Keratinocyte (primary cell): Measurements from ENCODE around the gene WWC2. TPM values are rescaled to one million over a fixed set of nuclear protein-coding genes. Genes with fewer than 3 reads are reported as not detected.

Source experiments
- DNase-seq: peaks from one replicate; pipeline ENCODE4 v3.0.0-alpha.2; 2011; ENCODE audit warnings: low read depth, missing footprints, low spot score
- FAIRE-seq: peaks from 2 replicates; lab custom pipeline; 2011; peaks lifted over from hg19 to GRCh38; lab: Jason Lieb, UNC
- H2AFZ ChIP-seq: 2 replicates; pipeline ENCODE4 v1.6.0; 2012; ENCODE audit warnings: low read length, control low read depth, inconsistent platforms; ENCODE audit not compliant: control insufficient read depth
- H3K27ac ChIP-seq: 2 replicates; pipeline ENCODE4 v1.5.1; 2011; ENCODE audit warnings: low read length; ENCODE audit not compliant: control insufficient read depth, insufficient read depth
- H3K27me3 ChIP-seq: 3 replicates; pipeline ENCODE4 v1.6.0; 2011; ENCODE audit warnings: low read length; ENCODE audit not compliant: control insufficient read depth, insufficient read depth; ENCODE audit errors: extremely low read depth
- H3K36me3 ChIP-seq, 2 experiments: 2 replicates in 1 of 2; 3 replicates in 1 of 2; pipeline ENCODE4 v1.5.1; 2011; ENCODE audit warnings: low read length in 2 of 2, mild to moderate bottlenecking in 1 of 2; ENCODE audit not compliant: control insufficient read depth in 2 of 2, insufficient read depth in 2 of 2; ENCODE audit errors: extremely low read depth in 1 of 2
- H3K4me1 ChIP-seq: 3 replicates; pipeline ENCODE4 v1.5.1; 2011; ENCODE audit warnings: low read length; ENCODE audit not compliant: control insufficient read depth, insufficient read depth; ENCODE audit errors: extremely low read depth
- H3K4me2 ChIP-seq: 3 replicates; pipeline ENCODE4 v1.6.0; 2011; ENCODE audit warnings: low read depth, low read length; ENCODE audit not compliant: control insufficient read depth, insufficient read depth; ENCODE audit errors: extremely low read depth
- H3K4me3 ChIP-seq, 3 experiments: fragments of 200-600 bp in 1 of 3; sonication (generic) in 1 of 3; 2 replicates in 2 of 3; 3 replicates in 1 of 3; pipeline ENCODE4 v1.5.1; 2011 to 2016; ENCODE audit warnings: low read length in 3 of 3, mild to moderate bottlenecking in 3 of 3, control low read depth in 2 of 3, inconsistent platforms in 1 of 3, low read depth in 1 of 3, mixed read lengths in 1 of 3, mixed run types in 1 of 3, moderate library complexity in 1 of 3; ENCODE audit not compliant: control insufficient read depth in 2 of 3, insufficient read depth in 2 of 3; ENCODE audit errors: extremely low read depth in 1 of 3
- H3K79me2 ChIP-seq: 2 replicates; pipeline ENCODE4 v1.6.0; 2012; ENCODE audit warnings: low read length; ENCODE audit not compliant: control insufficient read depth, insufficient read depth
- H3K9ac ChIP-seq: 3 replicates; pipeline ENCODE4 v1.6.0; 2011; ENCODE audit warnings: low read length; ENCODE audit not compliant: control insufficient read depth, insufficient read depth; ENCODE audit errors: extremely low read depth
- H3K9me1 ChIP-seq: 3 replicates; pipeline ENCODE4 v1.6.0; 2011; ENCODE audit warnings: low read length; ENCODE audit not compliant: control insufficient read depth, insufficient read depth; ENCODE audit errors: extremely low read depth
- H3K9me3 ChIP-seq: 2 replicates; pipeline ENCODE4 v1.5.1; 2012; ENCODE audit warnings: low read depth, low read length; ENCODE audit not compliant: control insufficient read depth
- H4K20me1 ChIP-seq: 3 replicates; pipeline ENCODE4 v1.6.0; 2011; ENCODE audit warnings: low read length; ENCODE audit not compliant: control insufficient read depth, insufficient read depth; ENCODE audit errors: extremely low read depth
- EZH2 ChIP-seq: IDR thresholded peaks from one replicate; pipeline ENCODE4 v1.6.1; 2012; ENCODE audit warnings: inconsistent platforms, mild to moderate bottlenecking, low read length, moderate library complexity
- dilution Hi-C: fragments of 300-500 bp; cut with MboI; formaldehyde crosslinking; loops from one replicate; pipeline ENCODE4 v1.7.0; 2020; ENCODE audit warnings: low sequenced_read_pairs; ENCODE audit not compliant: extremely low pct_ligation_motif_present
- polyA plus RNA-seq, 5 experiments: library from polyadenylated mRNA; depleted of rRNA in 3 of 5; stranded (reverse) in 3 of 5; stranded (forward) in 1 of 5; unstranded in 1 of 5; fragments of >200 nt; gene quantifications; 1 replicate in 1 of 5; 2 replicates in 3 of 5; 3 replicates in 1 of 5; pipeline versions ENCODE4 v1.2.1 to v1.2.3, GENCODE V29; 2011 to 2012; ENCODE audit warnings: missing spikeins in 2 of 5, low read depth in 1 of 5, low replicate concordance in 1 of 5
- TF ChIP-seq, protein P1 (sequence below), 3 experiments: IDR thresholded peaks in 1 of 3; conservative IDR thresholded peaks in 1 of 3; optimal IDR thresholded peaks in 1 of 3; 2 replicates in 2 of 3; 3 replicates in 1 of 3; pipeline versions ENCODE3 to v1.5.1; 2011; ENCODE audit warnings: low read length in 3 of 3, mild to moderate bottlenecking in 3 of 3, moderate library complexity in 2 of 3, control low read depth in 1 of 3, inconsistent platforms in 1 of 3; ENCODE audit not compliant: insufficient read depth in 2 of 3; ENCODE audit errors: extremely low read depth in 1 of 3

Gene WWC2
- polyA plus RNA-seq, 1 donor (not counting 4 experiments of a cell fraction or from before 2014, with no cell fraction given) = 15.4 TPM

DNA sequence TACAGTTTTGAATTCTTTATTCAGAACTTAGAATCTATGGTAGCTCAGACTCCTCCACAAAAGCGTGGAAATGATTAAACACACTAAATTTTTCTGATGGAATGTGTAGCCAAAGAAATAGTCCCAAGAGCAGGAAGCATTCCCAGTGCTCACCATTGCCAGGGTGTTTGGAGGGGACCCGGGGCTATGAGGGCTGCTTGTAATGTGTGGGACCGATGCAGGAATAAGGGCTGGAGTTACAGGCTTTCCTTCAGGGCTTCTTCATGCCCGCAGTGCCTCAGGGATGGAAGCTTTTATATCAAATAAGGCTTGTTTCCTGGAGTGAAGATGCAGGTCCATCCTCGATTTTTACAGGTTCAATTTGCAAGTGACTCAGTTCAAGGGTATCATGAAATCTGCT is 25.8 kb downstream of the WWC2 start:
- H2AFZ ChIP-seq = no peak overlapping the region
- no peak overlapping the region for H3K27ac ChIP-seq
- H3K27me3 ChIP-seq = no peaks in the 10 kb centered on the region
- no peaks in the 10 kb centered on the region for H3K9me1 ChIP-seq
- H4K20me1 ChIP-seq = no peaks in the 10 kb centered on the region
- no peak overlapping the region for H3K4me3 ChIP-seq
- no peaks in the 10 kb centered on the region for H3K4me1 ChIP-seq
- no peak overlapping the region for H3K9ac ChIP-seq
- FAIRE-seq = no peak
- H3K79me2 ChIP-seq = peaks cover 68% of the 10 kb centered on the region
- H3K36me3 ChIP-seq = no peaks in the 10 kb centered on the region
- no peak overlapping the region for H3K4me2 ChIP-seq
- TF ChIP-seq, protein P1, sequence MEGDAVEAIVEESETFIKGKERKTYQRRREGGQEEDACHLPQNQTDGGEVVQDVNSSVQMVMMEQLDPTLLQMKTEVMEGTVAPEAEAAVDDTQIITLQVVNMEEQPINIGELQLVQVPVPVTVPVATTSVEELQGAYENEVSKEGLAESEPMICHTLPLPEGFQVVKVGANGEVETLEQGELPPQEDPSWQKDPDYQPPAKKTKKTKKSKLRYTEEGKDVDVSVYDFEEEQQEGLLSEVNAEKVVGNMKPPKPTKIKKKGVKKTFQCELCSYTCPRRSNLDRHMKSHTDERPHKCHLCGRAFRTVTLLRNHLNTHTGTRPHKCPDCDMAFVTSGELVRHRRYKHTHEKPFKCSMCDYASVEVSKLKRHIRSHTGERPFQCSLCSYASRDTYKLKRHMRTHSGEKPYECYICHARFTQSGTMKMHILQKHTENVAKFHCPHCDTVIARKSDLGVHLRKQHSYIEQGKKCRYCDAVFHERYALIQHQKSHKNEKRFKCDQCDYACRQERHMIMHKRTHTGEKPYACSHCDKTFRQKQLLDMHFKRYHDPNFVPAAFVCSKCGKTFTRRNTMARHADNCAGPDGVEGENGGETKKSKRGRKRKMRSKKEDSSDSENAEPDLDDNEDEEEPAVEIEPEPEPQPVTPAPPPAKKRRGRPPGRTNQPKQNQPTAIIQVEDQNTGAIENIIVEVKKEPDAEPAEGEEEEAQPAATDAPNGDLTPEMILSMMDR (optimal IDR thresholded peaks at IDR 0.05 in 1 of 3, IDR thresholded peaks at IDR 0.05 in 1 of 3, conservative IDR thresholded peaks at IDR 0.05 in 1 of 3; ENCODE audit: extremely low read depth in 1 of 3, insufficient read depth in 2 of 3, low read length in 3 of 3) = no peak
- TF ChIP-seq EZH2 = no peak
- no peak for DNase-seq
- no peaks in the 10 kb centered on the region for H3K9me3 ChIP-seq
- dilution Hi-C loops = no loop called here

DNA sequence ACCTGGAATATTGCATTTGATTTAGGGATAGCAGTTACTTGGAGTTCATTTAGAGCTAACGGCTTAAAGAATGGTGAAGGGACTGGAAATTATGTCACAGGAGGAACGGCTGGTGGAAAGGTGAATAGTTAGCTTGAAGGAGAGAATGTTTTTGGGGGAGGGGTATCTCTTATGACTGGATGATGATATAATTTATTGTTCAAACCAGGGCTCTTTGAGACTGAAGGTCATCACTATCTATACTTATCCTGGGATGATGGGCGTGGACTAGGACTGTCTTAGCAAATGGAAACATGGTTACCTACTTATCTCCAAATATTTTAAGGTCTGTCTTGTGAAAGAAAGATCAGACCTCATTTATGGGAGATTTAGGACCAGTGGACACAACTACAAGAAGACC is 30.1 kb downstream of the WWC2 start:
- TF ChIP-seq EZH2 = no peak
- TF ChIP-seq, protein P1 (optimal IDR thresholded peaks at IDR 0.05 in 1 of 3, IDR thresholded peaks at IDR 0.05 in 1 of 3, conservative IDR thresholded peaks at IDR 0.05 in 1 of 3; ENCODE audit: extremely low read depth in 1 of 3, insufficient read depth in 2 of 3, low read length in 3 of 3) = no peak
- no peaks in the 10 kb centered on the region for H3K27me3 ChIP-seq
- H3K4me1 ChIP-seq = peaks cover 7% of the 10 kb centered on the region
- no peaks in the 10 kb centered on the region for H3K9me3 ChIP-seq
- H3K4me2 ChIP-seq = no peak overlapping the region
- FAIRE-seq (no peak), DNase-seq (no peak)
- H4K20me1 ChIP-seq = no peaks in the 10 kb centered on the region
- no peak overlapping the region for H3K9ac ChIP-seq
- no peak overlapping the region for H3K4me3 ChIP-seq
- no peaks in the 10 kb centered on the region for H3K36me3 ChIP-seq
- no peak overlapping the region for H2AFZ ChIP-seq
- dilution Hi-C loops = no loop called here
- H3K27ac ChIP-seq = no peak overlapping the region
- no peaks in the 10 kb centered on the region for H3K9me1 ChIP-seq
- H3K79me2 ChIP-seq = peaks cover 61% of the 10 kb centered on the region
